Stimulated activated naive CD4-positive, alpha-beta T cell (primary cell): Measurements from ENCODE around the gene NRTN.

Source experiments
- DNase-seq, 6 experiments: peaks; one replicate each; lab custom pipeline; 2025; lab: John Stamatoyannopoulos, UW

Gene NRTN

GRCh38 chr19:5814123-5814851, 9.4 kb downstream of the NRTN start:
- no peak for DNase-seq

GRCh38 chr19:5814852-5815246, 10.0 kb downstream of the NRTN start:
- no peak for DNase-seq

- DNase-seq, result no peak
Observed at GRCh38 chr19:5817218-5817617, 12.4 kb downstream of the NRTN start.

GRCh38 chr19:5818594-5818993, 13.7 kb downstream of the NRTN start:
- DNase-seq, result no peak

- DNase-seq, result no peak
Observed at GRCh38 chr19:5820785-5821184, 15.9 kb downstream of the NRTN start.

GRCh38 chr19:5821521-5822180, 16.8 kb downstream of the NRTN start:
- no peak for DNase-seq

GRCh38 chr19:5822181-5822844, 17.4 kb downstream of the NRTN start:
- no peak for DNase-seq

- DNase-seq, result no peak
Observed at GRCh38 chr19:5823579-5824281, 18.9 kb downstream of the NRTN start.

- DNase-seq, result no peak
Observed at GRCh38 chr19:5824751-5825150, 19.9 kb downstream of the NRTN start.

GRCh38 chr19:5825178-5825577, 20.3 kb downstream of the NRTN start:
- DNase-seq, result no peak

- DNase-seq, result peak in 5 of 6 experiments; percentile 10 to 37 (median 17)
Observed at GRCh38 chr19:5826531-5827341, 21.9 kb downstream of the NRTN start.

- DNase-seq, result no peak
Observed at GRCh38 chr19:5827342-5827890, 22.5 kb downstream of the NRTN start.

GRCh38 chr19:5827891-5828660, 23.2 kb downstream of the NRTN start:
- peak; percentile 87 to 96 (median 92) for DNase-seq

- peak in 3 of 6 experiments; percentile 6 to 31 (median 8) for DNase-seq
Observed at GRCh38 chr19:5828661-5829566, 24.0 kb downstream of the NRTN start.

- no peak for DNase-seq
Observed at GRCh38 chr19:5829567-5830310, 24.9 kb downstream of the NRTN start.

- no peak for DNase-seq
Observed at GRCh38 chr19:5831159-5831558, 26.3 kb downstream of the NRTN start.

- DNase-seq, result no peak
Observed at GRCh38 chr19:5832061-5832460, 27.2 kb downstream of the NRTN start.

GRCh38 chr19:5832527-5833216, 27.8 kb downstream of the NRTN start:
- DNase-seq, result no peak
